ENCODE data around the gene TSEN2.
"Not testable (repeated sequence)": the region's sequence is repeated elsewhere in the genome, so short reads cannot be mapped to it uniquely, and the experiment has no call there.

The TSEN2 gene

DNA sequence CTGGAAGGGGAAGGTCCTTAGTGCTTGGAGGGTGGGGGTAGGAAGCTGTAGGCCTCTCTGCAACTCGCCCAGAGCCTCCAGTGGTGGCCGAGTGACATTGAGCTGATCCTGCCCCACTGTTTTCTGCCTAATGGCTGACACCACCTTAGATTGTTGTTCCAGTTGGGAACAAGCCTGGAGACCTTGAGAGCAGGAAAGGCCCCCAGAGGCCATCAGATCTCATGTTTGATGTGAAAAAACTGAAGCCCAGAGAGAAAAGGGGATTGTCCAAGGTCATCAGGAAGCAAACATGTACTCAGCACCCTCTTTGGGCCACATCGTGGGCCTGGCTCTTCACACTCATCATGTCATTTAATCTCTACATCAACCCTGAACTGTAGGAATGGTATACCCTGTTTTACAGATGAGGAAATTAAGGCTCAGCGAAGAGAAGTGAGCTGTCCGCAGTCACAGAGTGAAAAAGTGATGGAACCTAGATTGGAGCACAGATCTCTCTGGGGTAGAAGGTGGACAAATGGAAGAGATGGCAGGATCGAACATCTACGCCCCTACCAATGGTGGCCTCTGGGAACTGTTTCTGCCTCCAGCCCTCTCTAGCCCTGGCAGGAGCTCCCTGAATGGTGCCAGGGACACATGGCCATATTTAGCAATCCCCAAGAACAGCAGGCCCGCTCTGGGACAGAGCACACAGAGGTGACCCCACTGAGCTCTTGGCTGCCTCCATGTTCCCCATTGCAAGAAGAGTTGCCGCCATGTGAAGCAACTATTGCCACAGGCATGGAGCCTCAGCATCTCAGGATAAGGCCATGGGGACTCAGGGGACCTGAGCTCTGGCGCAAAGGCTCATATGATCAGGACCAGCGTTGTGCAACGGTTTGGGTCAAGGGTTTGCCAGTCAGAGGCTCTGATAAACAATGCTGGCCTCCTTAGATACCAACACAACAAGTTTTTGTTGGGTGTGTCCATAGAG lies 31.6 kb upstream of the TSEN2 start:
- no peak for DNase-seq

- DNase-seq = no peak
Measured at GRCh38 chr3:12454076-12454815, 30.0 kb upstream of the TSEN2 start.

DNA sequence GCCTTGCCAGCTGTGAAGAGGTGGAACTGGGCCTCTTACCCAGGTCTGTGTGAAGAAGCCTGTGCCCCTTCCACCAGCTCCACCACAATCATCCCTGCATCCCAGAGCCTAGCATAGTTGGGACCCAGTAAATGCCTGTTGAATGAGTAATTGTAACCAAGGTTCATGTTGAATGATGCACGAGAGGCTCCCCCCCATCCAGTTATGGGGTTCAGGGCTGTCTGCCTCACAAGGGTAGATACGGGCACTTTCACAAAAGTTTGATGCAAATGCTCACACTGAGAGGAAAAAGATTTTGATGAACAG lies 29.5 kb upstream of the TSEN2 start:
- no peak for DNase-seq

DNA sequence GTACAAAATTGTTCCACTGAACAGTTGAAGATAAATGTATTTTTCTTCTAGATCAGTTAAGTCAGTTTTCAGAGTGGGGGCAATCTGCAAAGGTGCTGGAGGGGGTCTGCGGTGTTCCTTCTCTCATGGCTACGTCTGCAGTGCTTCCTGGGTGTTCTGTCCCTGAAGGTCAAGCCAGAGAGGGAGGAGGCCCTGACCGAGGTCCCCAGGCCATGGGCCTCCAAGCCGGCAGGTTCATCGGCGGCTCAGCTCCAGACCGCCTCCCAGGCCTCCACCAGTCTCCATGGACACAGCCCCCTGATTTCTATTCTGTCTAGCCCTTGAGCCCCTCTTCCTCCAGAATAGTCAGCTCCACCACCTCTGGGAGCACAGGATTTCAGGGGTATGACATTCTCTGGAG lies 28.5 kb upstream of the TSEN2 start:
- DNase-seq = no peak

GRCh38 chr3:12456441-12456840 lies 27.8 kb upstream of the TSEN2 start:
- DNase-seq = no peak

DNA sequence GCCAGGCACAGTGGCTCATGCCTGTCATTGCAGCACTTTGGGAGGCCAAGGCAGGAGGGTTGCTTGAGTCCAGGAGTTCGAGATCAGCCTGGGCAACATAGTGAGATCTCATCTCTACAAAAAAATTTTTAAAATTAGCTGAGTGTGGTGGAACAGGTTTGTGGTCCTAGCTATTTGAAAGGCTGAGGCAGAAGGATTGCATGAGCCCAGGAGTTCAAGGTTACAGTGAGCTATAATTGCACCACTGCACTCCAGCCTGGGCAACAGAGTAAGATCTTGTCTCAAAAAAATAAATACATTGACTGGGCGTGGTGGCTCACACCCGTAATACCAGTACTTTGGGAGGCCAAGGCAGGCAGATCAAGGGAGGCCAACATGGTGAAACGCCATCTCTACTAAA lies 26.9 kb upstream of the TSEN2 start:
- not testable (repeated sequence) for DNase-seq

DNA sequence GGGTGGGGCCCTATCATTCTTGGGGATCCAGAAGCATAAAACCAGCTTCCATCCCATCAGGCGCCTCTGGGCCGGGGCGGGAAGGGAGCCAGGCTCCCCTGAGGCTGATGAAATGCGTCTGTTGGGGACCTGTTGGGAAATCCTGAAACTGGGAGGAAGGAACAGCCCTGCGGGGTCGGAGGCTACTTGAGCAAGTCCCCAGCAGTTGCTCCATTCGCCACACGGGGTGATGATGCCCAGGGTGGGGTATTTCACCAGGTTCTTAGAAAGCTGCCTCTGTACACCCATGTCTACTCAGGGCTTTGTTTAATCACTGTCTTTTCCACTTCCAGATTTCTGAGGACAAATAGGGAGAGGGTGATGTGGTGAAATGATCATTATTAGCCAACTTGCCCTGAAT lies 25.4 kb upstream of the TSEN2 start:
- no peak for DNase-seq

DNA sequence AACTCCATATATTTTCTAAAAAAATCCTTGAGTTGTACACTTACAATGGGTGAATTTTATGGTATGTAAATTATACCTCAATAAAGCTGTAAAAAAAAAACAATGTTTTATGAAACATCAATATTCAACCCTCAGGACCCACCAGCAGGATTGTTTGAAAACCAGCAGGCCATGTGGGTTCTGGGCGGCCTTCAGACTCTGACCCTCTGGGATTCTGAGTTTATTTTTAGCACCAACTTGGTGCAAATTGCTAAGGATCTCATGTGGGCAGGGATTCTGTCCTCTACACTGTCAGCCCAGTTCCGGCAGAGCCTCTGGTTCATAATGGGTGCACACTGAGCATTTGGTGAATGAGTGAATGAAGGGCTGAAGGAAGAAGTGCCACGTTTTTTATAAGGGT lies 24.2 kb upstream of the TSEN2 start:
- no peak for DNase-seq

DNA sequence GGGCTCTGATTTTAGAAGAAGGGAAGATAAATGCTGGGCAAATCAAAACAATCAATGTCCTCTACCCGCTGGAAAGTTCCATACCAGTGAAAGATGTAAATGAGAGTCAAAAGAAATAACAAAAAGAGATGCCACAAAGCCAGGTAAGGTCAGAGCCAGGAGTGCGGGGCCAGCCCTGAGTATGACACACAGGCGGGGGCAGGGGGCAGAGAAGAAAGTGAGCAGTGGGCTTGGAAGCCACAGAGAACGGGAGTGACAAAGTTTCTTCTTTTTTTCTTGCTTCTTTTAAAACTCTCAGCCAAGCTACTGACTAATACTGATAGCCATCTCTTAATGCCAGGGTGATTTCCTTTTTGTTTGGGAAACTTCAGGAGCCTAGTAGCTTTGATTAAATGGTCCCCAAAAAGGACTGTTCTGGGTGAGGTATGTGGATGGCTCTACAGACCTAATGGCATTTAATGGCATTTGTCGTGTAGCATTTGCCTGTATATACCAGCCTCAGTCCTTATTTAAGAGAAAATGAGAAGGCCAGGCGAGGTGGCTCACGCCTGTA lies 23.1 kb upstream of the TSEN2 start:
- no peak for DNase-seq

GRCh38 chr3:12462159-12462947 lies 21.9 kb upstream of the TSEN2 start:
- no peak for DNase-seq

GRCh38 chr3:12463686-12464085 lies 20.6 kb upstream of the TSEN2 start:
- DNase-seq = no peak

DNA sequence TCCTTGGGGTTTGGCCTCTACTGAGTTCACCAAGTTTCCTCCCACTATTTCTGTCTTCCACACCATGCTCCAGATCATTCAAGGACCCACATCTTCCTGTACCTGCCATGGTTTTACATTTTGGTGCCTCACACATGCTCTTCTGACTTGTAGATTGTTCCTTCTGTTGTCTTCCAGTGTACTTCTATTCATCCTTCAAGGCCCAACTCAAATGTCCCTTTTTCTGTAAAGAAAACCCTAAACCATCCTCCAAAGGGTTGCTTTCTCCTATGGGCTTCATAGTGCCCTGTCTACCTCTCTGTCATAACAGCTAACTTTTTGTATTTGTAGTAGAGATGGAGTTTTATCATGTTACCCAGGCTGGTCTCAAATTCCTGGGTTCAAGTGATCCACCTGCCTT lies 20.1 kb upstream of the TSEN2 start:
- DNase-seq = no peak

- DNase-seq = no peak
Measured at GRCh38 chr3:12465151-12465835, 19.0 kb upstream of the TSEN2 start.

DNA sequence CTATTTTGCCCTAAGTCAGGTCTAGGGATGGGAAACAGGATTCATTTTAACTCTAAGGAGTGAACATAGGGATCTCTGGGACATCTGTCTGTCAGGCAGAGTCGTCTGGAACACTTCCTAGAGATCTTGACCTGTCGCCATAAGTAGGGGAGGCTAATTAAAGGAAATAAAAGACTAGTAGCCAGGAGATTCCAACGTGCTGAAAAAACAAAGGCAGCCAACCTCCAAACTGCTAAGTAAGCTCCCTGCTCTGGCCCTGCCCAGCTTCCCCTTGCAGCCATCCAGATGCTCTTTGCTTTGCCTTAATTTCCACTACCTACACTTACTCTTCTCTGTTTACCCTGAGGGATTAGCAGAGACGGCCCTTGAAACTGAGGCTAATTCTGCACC lies 18.4 kb upstream of the TSEN2 start:
- no peak for DNase-seq

DNA sequence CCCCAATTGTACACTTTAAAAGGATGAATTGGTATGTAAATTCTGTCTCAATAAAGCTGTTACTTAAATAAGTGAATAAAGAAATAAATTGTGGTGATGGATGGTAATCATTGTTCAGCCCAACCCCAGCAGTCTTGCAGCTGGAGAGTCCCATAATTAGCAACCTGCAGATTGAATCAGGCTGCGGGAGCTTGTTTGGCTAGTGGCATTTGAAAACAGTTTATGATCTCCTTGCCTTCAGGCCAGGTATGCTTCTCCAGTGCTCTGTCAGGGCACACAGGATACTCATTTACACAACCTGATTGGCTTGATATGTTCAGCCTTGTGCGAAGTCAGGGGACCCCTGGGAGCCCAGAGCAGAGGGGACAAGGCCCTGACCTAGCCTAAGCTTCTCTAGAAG lies 16.5 kb upstream of the TSEN2 start:
- no peak for DNase-seq

GRCh38 chr3:12468276-12468675 lies 16.0 kb upstream of the TSEN2 start:
- DNase-seq = no peak

DNA sequence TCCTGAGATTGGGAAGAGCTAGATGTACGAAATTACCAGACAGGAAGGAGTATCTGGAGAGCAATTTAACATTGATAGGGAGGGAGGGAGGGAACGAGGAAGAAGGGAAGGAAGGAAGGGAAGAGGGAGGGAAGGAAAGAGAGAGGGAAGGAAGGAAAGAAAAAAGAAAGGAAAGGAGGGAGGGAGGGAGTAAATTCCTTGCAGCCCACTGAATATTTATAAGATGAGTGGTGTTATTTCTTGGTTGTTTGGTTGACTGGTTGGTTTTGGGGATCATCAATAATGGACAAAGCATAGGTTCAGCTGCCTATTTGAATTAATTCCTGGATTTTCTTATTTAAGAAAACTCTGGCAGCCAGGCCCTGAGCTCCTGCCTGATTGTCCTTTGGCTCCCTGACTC lies 15.5 kb upstream of the TSEN2 start:
- no peak for DNase-seq

GRCh38 chr3:12469222-12469621 lies 15.1 kb upstream of the TSEN2 start:
- DNase-seq = not testable (repeated sequence)

DNA sequence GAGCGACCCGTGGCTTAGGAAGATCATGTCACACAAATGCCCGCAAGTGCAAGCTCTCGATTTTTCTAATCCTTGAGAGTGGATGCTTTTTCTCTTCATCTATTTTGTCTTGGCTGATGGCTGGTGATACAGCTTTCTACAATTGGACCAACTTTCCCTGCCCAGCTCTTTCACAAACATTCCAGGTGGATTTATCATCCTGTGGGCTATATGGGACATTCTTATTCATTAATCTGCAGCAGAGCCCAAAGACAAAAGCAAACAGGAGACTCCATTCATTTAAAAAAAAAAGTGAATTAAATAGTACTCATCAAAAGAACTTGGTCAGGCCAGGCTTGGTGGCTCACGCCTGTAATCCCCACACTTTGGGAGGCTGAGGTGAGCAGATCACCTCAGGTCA lies 14.2 kb upstream of the TSEN2 start:
- DNase-seq = no peak

DNA sequence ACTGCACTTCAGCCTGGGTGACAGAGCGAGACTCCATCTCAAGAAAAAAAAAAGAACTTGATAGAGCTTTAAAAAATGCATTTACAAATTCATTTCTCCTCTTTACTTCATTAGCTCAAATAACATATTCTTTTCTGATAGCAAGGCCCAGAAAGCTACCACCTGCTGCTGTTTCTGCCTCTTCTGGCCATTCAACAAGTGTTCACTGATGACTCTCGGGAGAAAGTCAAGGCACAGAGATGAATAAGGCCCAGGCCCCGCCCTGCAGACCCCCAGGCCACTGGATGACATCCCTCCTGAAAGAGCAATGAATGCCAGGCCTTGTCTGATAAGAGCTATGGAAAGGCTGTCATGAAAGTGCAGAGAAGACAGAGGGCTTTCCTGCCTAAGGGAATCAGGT lies 13.6 kb upstream of the TSEN2 start:
- no peak for DNase-seq

- no peak for DNase-seq
Measured at GRCh38 chr3:12471241-12471640, 13.0 kb upstream of the TSEN2 start.

GRCh38 chr3:12472000-12472610 lies 12.2 kb upstream of the TSEN2 start:
- no peak for DNase-seq
